ENCODE results near the gene ARMC10. TPM values are rescaled to one million over a fixed set of nuclear protein-coding genes. Genes with fewer than 3 reads are reported as not detected.
"Not testable (repeated sequence)": the region's sequence is repeated elsewhere in the genome, so short reads cannot be mapped to it uniquely, and the experiment has no call there.

ARMC10 gene
- total and polyA plus RNA-seq, 12 donors: 15.6 to 57.9 (median 44.0) TPM

DNA sequence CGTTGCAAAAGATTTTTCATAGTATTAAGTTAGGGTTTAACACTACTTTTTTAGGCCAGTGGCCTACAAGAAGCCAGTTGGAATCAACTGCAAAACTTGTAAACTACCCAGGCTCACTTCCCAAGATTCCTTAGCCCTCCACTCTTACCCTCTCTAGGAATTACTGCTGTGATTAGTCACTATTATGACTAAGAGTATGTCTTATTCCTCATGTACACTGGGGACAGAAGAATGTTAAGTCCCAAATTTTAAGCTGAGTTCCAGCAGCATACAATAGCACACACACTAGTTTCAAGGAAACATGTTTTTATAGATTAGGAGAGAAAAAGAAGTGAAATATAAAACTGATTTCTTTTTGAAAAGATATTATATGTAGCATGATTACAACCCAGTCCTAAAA is 43.2 kb upstream of the ARMC10 start:
- Histone ChIP-seq H3K4me1 (replicated peaks in 1 of 2) (no peaks in the 10 kb centered on the region), H3K36me3 (replicated peaks in 1 of 2) (no peaks in the 10 kb centered on the region), H3K27me3 (no peaks in the 10 kb centered on the region), H3K9me3 (replicated peaks in 1 of 3) (no peaks in the 10 kb centered on the region), H3K27ac (no peak overlapping the region), H3K4me3 (no peak overlapping the region)
- intact Hi-C loops (cut with DNase I): no loop called here
- WGBS, 4 donors: 38 to 75% (median 68%) methylated on average over 1 of the region's 1 CpG
- no peak for DNase-seq
- TF ChIP-seq POLR2A (IDR thresholded peaks at IDR 0.05): no peak
- TF ChIP-seq, protein P1, sequence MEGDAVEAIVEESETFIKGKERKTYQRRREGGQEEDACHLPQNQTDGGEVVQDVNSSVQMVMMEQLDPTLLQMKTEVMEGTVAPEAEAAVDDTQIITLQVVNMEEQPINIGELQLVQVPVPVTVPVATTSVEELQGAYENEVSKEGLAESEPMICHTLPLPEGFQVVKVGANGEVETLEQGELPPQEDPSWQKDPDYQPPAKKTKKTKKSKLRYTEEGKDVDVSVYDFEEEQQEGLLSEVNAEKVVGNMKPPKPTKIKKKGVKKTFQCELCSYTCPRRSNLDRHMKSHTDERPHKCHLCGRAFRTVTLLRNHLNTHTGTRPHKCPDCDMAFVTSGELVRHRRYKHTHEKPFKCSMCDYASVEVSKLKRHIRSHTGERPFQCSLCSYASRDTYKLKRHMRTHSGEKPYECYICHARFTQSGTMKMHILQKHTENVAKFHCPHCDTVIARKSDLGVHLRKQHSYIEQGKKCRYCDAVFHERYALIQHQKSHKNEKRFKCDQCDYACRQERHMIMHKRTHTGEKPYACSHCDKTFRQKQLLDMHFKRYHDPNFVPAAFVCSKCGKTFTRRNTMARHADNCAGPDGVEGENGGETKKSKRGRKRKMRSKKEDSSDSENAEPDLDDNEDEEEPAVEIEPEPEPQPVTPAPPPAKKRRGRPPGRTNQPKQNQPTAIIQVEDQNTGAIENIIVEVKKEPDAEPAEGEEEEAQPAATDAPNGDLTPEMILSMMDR (IDR thresholded peaks at IDR 0.05): no peak

DNA sequence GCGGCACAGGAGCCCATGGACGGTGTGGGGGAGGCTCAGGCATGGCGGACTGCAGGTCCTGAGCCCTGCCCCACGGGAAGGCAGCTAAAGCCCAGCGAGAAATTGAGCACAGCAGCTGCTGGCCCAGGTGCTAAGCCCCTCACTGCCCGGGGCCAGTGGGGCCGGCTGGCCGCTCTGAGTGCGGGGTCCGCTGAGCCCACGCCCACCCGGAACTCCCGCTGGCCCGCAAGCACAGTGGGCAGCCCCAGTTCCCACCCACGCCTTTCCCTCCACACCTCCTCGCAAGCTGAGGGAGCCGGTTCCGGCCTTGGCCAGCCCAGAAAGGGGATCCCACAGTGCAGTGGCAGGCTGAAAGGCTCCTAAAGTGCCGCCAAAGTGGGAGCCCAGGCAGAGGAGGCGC is 40.6 kb upstream of the ARMC10 start:
- WGBS, 4 donors: 79 to 93% (median 89%) methylated on average over 8 to 20 of the region's 20 CpGs
- intact Hi-C loops (cut with DNase I); DNase-seq: not testable (repeated sequence)

DNA sequence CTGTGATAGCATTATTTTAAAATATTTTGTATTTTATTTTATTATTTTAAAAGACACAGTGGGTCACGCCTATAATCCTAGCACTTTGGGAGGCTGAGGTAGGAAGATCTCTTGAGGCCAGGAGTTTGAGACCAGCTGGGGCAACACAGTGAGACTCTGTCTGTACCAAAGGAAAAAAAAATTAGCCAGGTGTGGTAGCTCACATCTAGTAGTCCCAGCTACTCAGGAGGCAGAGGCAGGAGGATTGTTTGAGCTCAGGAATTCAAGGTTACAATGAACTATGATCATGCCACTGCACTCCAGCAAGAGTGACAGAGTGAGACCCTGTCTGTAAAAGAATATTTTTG is 37.5 kb upstream of the ARMC10 start:
- Histone ChIP-seq H3K4me1 (replicated peaks in 1 of 2) (no peaks in the 10 kb centered on the region), H3K36me3 (replicated peaks in 1 of 2) (no peaks in the 10 kb centered on the region), H3K9me3 (replicated peaks in 1 of 3) (no peaks in the 10 kb centered on the region), H3K4me3 (no peak overlapping the region), H3K27ac (no peak overlapping the region), H3K27me3 (no peaks in the 10 kb centered on the region)
- TF ChIP-seq POLR2A (IDR thresholded peaks at IDR 0.05): no peak
- TF ChIP-seq, protein P1 (IDR thresholded peaks at IDR 0.05): no peak
- DNase-seq: no peak
- WGBS, 4 donors: 94 to 95% (median 95%) methylated on average over 1 of the region's 1 CpG
- intact Hi-C loops (cut with DNase I): no loop called here

More for the DNA sequence above, 40.6 kb upstream of the ARMC10 start:
- H3K36me3 ChIP-seq (replicated peaks in 1 of 2); H3K9me3 ChIP-seq (replicated peaks in 1 of 3); H3K4me3 ChIP-seq; H3K4me1 ChIP-seq (replicated peaks in 1 of 2); H3K27me3 ChIP-seq; H3K27ac ChIP-seq: not testable (repeated sequence)

DNA sequence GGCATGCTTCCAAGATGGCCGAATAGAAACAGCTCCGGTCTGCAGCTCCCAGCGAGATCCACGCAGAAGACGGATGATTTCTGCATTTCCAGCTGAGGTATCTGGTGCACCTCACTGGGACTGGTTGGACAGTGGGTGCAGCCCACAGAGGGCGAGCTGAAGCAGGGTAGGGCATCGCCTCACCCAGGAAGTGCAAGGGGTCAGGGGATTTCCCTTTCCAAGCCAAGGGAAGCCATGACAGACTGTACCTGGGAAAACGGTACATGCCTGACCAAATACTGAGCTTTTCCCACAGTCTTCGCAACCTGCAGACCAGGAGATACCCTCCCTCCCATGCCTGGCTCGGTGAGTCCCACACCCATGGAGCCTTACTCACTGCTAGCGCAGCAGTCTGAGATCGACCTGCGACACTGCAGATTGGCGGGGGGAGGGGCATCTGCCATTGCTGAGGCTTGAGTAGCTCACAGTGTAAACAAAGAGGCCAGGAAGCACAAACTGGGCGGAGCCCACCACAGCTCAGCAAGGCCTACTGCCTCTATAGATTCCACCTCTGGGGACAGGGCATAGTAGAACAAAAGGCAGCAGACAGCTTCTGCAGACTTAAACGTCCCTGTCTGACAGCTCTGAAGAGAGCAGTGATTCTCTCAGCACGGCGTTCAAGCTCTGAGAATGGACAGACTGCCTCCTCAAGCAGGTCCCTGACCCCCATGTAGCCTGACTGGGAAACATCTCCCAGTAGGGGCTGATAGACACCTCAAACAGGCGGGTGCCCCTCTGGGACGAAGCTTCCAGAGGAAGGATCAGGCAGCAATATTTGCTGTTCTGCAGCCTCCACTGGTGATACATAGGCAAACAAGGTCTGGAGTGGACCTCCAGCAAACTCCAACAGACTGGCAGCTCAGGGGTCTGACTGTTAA is 36.9 kb upstream of the ARMC10 start:
- H3K4me1 ChIP-seq (replicated peaks in 1 of 2); intact Hi-C loops (cut with DNase I); H3K27me3 ChIP-seq; H3K27ac ChIP-seq; H3K36me3 ChIP-seq (replicated peaks in 1 of 2); H3K9me3 ChIP-seq (replicated peaks in 1 of 3); H3K4me3 ChIP-seq; DNase-seq: not testable (repeated sequence)
- WGBS, 4 donors: 83 to 91% (median 85%) methylated on average over 12 to 20 of the region's 20 CpGs

DNA sequence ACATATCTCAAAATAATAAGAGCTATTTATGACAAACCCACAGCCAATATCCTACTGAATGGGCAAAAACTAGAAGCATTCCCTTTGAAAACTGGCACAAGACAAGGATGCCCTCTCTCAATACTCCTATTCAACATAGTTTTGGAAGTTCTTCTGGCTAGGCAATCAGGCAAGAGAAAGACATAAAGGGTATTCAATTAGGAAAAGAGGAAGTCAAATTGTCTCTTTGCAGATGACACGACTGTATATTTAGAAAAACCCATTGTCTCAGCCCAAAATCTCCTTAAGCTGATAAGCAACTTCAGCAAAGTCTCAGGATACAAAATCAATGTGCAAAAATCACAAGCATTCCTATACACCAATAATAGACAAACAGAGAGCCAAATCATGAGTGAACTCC is 33.1 kb upstream of the ARMC10 start:
- H3K9me3 ChIP-seq (replicated peaks in 1 of 3); intact Hi-C loops (cut with DNase I); H3K4me1 ChIP-seq (replicated peaks in 1 of 2); H3K36me3 ChIP-seq (replicated peaks in 1 of 2); H3K27me3 ChIP-seq; H3K27ac ChIP-seq; DNase-seq; H3K4me3 ChIP-seq: not testable (repeated sequence)
- 76 to 89% (median 83%) methylated on average over 1 of the region's 1 CpG for WGBS, 4 donors

DNA sequence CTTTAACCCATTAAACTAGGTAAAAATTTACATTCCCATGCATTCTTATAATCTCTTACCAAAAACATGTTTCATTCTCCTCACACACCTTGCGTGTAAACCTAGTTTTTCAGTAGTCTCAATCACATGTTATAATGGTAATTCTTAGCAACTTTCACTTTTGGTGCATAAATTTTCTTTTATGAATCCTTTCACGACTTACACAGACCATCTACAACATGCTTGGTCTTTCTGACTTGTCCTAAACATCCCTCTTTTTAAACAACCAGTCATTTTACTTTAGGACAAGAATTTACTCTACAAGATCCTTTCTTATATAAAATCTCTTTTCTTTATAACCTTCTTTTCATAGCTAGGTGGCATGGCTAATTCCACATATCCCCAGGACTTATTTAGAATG is 26.1 kb upstream of the ARMC10 start:
- no peak overlapping the region for H3K27ac ChIP-seq
- intact Hi-C loops (cut with DNase I): no loop called here
- H3K4me3 ChIP-seq: no peak overlapping the region
- no peaks in the 10 kb centered on the region for H3K27me3 ChIP-seq
- WGBS, 4 donors: 88 to 94% (median 91%) methylated on average over 2 of the region's 2 CpGs
- H3K36me3 ChIP-seq (replicated peaks in 1 of 2): no peaks in the 10 kb centered on the region
- DNase-seq: no peak
- H3K4me1 ChIP-seq (replicated peaks in 1 of 2): no peaks in the 10 kb centered on the region
- H3K9me3 ChIP-seq (replicated peaks in 1 of 3): no peaks in the 10 kb centered on the region
- TF ChIP-seq, protein P1 (IDR thresholded peaks at IDR 0.05): no peak
- no peak for TF ChIP-seq POLR2A (IDR thresholded peaks at IDR 0.05)

Data from adrenal gland (tissue), 12 donors.